CD14-positive monocyte (primary cell): Measurements from ENCODE around the gene ZNF800. TPM values are rescaled to one million over a fixed set of nuclear protein-coding genes. Genes with fewer than 3 reads are reported as not detected.

Experiments
- DNase-seq, 3 donors: peaks; one replicate each; pipeline ENCODE4 v3.0.0-alpha.2; 2011 to 2022
- H2AFZ ChIP-seq: 2 replicates; pipeline ENCODE4 v1.6.0; 2012; ENCODE audit warnings: mild to moderate bottlenecking, low read depth, low read length, inconsistent platforms; ENCODE audit not compliant: insufficient read depth, poor library complexity, severe bottlenecking
- H3K27ac ChIP-seq, 2 donors: 1 replicate in 1 of 2; 2 replicates in 1 of 2; pipeline ENCODE4 v1.5.1; 2012 to 2013; ENCODE audit warnings: low read length in 2 of 2, control low read depth in 1 of 2, inconsistent platforms in 1 of 2, low read depth in 1 of 2, mild to moderate bottlenecking in 1 of 2
- H3K27me3 ChIP-seq, 2 donors: one replicate each; pipeline versions ENCODE4 v1.6.0 to v1.6.1; 2011 to 2013; ENCODE audit warnings: low read length in 2 of 2; ENCODE audit not compliant: control insufficient read depth in 2 of 2, insufficient read depth in 2 of 2
- H3K36me3 ChIP-seq, 2 donors: replicated peaks in 1 of 2; 1 replicate in 1 of 2; 2 replicates in 1 of 2; pipeline versions ENCODE4 v1.5.1 to v1.6.1; 2012 to 2013; ENCODE audit warnings: low read length in 2 of 2, control low read depth in 1 of 2, inconsistent platforms in 1 of 2, mild to moderate bottlenecking in 1 of 2; ENCODE audit not compliant: insufficient read depth in 2 of 2, control insufficient read depth in 1 of 2
- H3K4me1 ChIP-seq, 2 donors: 1 replicate in 1 of 2; 2 replicates in 1 of 2; pipeline versions ENCODE4 v1.5.1 to v1.6.1; 2012 to 2013; ENCODE audit warnings: low read length in 2 of 2, control low read depth in 1 of 2, inconsistent platforms in 1 of 2, mild to moderate bottlenecking in 1 of 2, moderate library complexity in 1 of 2; ENCODE audit not compliant: insufficient read depth in 2 of 2, control insufficient read depth in 1 of 2
- H3K4me2 ChIP-seq: replicated peaks from 2 replicates; pipeline ENCODE3; 2012; ENCODE audit warnings: low read length, moderate library complexity, mild to moderate bottlenecking; ENCODE audit not compliant: poor library complexity, severe bottlenecking; ENCODE audit errors: extremely low read depth
- H3K4me3 ChIP-seq, 3 experiments: fragments of 200-600 bp in 1 of 3; sonication (generic) in 1 of 3; replicated peaks in 1 of 3; 1 replicate in 2 of 3; 2 replicates in 1 of 3; pipeline ENCODE4 v1.5.1; 2011 to 2013; ENCODE audit warnings: low read length in 3 of 3, mild to moderate bottlenecking in 3 of 3, control low read depth in 2 of 3, low read depth in 2 of 3, inconsistent platforms in 1 of 3, moderate library complexity in 1 of 3
- H3K79me2 ChIP-seq: 2 replicates; pipeline ENCODE4 v1.6.0; 2012; ENCODE audit warnings: mild to moderate bottlenecking, control low read depth, inconsistent platforms, low read length, moderate library complexity; ENCODE audit not compliant: insufficient read depth
- H3K9ac ChIP-seq: 2 replicates; pipeline ENCODE4 v1.6.0; 2017; ENCODE audit warnings: low read length, mild to moderate bottlenecking; ENCODE audit not compliant: insufficient read depth, poor library complexity, severe bottlenecking
- H3K9me3 ChIP-seq, 2 donors: replicated peaks in 1 of 2; 1 replicate in 1 of 2; 2 replicates in 1 of 2; pipeline versions ENCODE4 v1.5.1 to v1.6.1; 2012 to 2013; ENCODE audit warnings: low read length in 2 of 2, control low read depth in 1 of 2; ENCODE audit not compliant: control insufficient read depth in 1 of 2, insufficient read depth in 1 of 2
- H4K20me1 ChIP-seq: 2 replicates; pipeline ENCODE4 v1.6.0; 2012; ENCODE audit warnings: mild to moderate bottlenecking, low read length, control low read depth, moderate library complexity; ENCODE audit not compliant: insufficient read depth
- H3K27ac Mint-ChIP-seq, 7 donors: one replicate each; pipeline ENCODE4 v1.8.0; 2020; ENCODE audit warnings: mild to moderate bottlenecking in 7 of 7, mixed read lengths in 7 of 7, moderate library complexity in 6 of 7, inconsistent platforms in 2 of 7
- H3K27me3 Mint-ChIP-seq, 3 donors: one replicate each; pipeline ENCODE4 v1.8.0; 2021 to 2022; ENCODE audit warnings: low read depth in 3 of 3, mild to moderate bottlenecking in 3 of 3, mixed read lengths in 3 of 3, moderate library complexity in 3 of 3, inconsistent platforms in 1 of 3
- H3K36me3 Mint-ChIP-seq, 2 donors: one replicate each; pipeline ENCODE4 v1.8.0; 2020; ENCODE audit warnings: mixed read lengths in 2 of 2, inconsistent platforms in 1 of 2, mild to moderate bottlenecking in 1 of 2
- H3K4me1 Mint-ChIP-seq: one replicate; pipeline ENCODE4 v1.8.0; 2020; ENCODE audit warnings: mild to moderate bottlenecking, mixed read lengths
- H3K4me3 Mint-ChIP-seq, 2 donors: one replicate each; pipeline ENCODE4 v1.8.0; 2020; ENCODE audit warnings: mild to moderate bottlenecking in 2 of 2, mixed read lengths in 2 of 2, moderate library complexity in 1 of 2
- H3K9me3 Mint-ChIP-seq, 7 donors: one replicate each; pipeline ENCODE4 v1.8.0; 2020 to 2022; ENCODE audit warnings: mixed read lengths in 7 of 7, mild to moderate bottlenecking in 6 of 7, moderate library complexity in 6 of 7, inconsistent platforms in 2 of 7
- WGBS: methylation state at CpG from one replicate; pipeline ENCODE4 v1.1.5; 2013; ENCODE audit warnings: missing lambda C conversion rate; ENCODE audit not compliant: insufficient coverage; 5-methylcytosine and 5-hydroxymethylcytosine counted together
- intact Hi-C, 2 donors: fragments of 100-400 bp; cut with micrococcal nuclease; formaldehyde crosslinking; loops; one replicate each; pipeline versions ENCODE4 v1.15.0 to v1.15.1; 2023
- polyA plus RNA-seq, 3 donors: library from polyadenylated mRNA; depleted of rRNA in 1 of 3; unstranded in 2 of 3; stranded (reverse) in 1 of 3; fragments of 300-500 nt in 2 of 3; fragments of >200 nt in 1 of 3; fragmentation: Illumina TruSeq in 2 of 3; gene quantifications; 1 replicate in 2 of 3; 2 replicates in 1 of 3; pipeline ENCODE4 v1.2.3, GENCODE V29; 2012 to 2021
- TF ChIP-seq, protein P1 (sequence below): fragments of 200-600 bp; IDR thresholded peaks from one replicate; pipeline ENCODE4 v1.8.0; 2022; ENCODE audit warnings: antibody characterized with exemption, mild to moderate bottlenecking

ZNF800 gene
- polyA plus RNA-seq, 3 donors = 11.8 to 19.6 (median 16.2) TPM

DNA sequence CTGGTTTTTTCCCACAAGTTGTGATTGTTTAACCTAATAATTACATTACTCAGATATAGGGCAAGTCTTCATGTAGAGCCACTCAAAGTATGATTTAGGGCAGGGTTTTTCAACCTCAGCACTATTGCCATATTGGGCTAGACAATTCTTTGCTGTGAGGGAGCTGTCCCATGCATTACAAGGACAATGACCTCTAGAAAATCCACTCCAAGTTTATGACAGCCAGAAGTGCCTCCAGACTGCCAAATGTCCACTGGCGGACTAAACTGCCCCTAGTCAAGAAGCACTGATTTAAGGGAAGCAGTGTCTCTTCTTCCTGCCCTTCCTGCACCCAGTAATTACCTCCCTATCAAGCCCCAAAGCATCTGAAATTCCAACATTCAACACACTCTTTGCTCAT is 54.4 kb downstream of the ZNF800 start:
- H3K4me1 ChIP-seq = no peaks in the 10 kb centered on the region
- H3K27me3 Mint-ChIP-seq = peaks cover 4 to 21% (median 5%) of the 10 kb centered on the region in 3 donors
- H3K36me3 ChIP-seq = no peaks in the 10 kb centered on the region
- no peak overlapping the region for H3K4me3 Mint-ChIP-seq
- no peaks in the 10 kb centered on the region for H3K9me3 ChIP-seq
- H3K4me2 ChIP-seq = no peak overlapping the region
- H4K20me1 ChIP-seq = no peaks in the 10 kb centered on the region
- no peak overlapping the region for H2AFZ ChIP-seq
- H3K27me3 ChIP-seq = no peaks in the 10 kb centered on the region
- no peak overlapping the region for H3K27ac ChIP-seq
- no peak for DNase-seq
- H3K4me3 ChIP-seq = no peak overlapping the region
- no peaks in the 10 kb centered on the region for H3K36me3 Mint-ChIP-seq
- TF ChIP-seq, protein P1, sequence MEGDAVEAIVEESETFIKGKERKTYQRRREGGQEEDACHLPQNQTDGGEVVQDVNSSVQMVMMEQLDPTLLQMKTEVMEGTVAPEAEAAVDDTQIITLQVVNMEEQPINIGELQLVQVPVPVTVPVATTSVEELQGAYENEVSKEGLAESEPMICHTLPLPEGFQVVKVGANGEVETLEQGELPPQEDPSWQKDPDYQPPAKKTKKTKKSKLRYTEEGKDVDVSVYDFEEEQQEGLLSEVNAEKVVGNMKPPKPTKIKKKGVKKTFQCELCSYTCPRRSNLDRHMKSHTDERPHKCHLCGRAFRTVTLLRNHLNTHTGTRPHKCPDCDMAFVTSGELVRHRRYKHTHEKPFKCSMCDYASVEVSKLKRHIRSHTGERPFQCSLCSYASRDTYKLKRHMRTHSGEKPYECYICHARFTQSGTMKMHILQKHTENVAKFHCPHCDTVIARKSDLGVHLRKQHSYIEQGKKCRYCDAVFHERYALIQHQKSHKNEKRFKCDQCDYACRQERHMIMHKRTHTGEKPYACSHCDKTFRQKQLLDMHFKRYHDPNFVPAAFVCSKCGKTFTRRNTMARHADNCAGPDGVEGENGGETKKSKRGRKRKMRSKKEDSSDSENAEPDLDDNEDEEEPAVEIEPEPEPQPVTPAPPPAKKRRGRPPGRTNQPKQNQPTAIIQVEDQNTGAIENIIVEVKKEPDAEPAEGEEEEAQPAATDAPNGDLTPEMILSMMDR = no peak
- 83% methylated on average over 1 of the region's 1 CpG for WGBS
- intact Hi-C loops = no loop called here
- H3K79me2 ChIP-seq = no peaks in the 10 kb centered on the region
- H3K9ac ChIP-seq = no peak overlapping the region
- H3K9me3 Mint-ChIP-seq = peaks cover 0 to 2% (median 0%) of the 10 kb centered on the region in 7 donors
- H3K27ac Mint-ChIP-seq = no peak overlapping the region
- no peaks in the 10 kb centered on the region for H3K4me1 Mint-ChIP-seq

DNA sequence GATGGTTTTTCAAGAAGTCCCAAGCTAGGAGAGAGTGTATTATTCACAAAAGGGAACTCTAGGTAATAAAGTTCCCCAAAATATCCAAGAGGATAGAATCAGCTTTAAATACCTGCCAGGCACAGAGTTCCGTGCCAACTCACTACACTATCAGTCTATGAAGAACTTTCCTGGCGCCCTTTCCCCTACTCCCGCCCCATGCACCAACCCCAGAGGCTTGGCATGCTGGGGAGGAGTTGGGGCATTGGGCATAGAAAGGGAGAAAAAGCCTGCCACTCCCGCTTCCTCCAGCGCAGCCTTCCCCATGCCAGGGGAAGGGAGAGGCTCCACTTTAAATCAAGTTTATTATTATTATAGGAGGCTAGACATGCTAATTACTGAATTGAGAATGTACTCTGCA is 54.9 kb downstream of the ZNF800 start:
- H3K4me1 Mint-ChIP-seq = no peaks in the 10 kb centered on the region
- Histone ChIP-seq H2AFZ (no peak overlapping the region), H3K79me2 (no peaks in the 10 kb centered on the region), H3K4me1 (no peaks in the 10 kb centered on the region), H3K4me2 (no peak overlapping the region), H3K27me3 (no peaks in the 10 kb centered on the region), H3K27ac (no peak overlapping the region), H3K4me3 (no peak overlapping the region), H3K36me3 (no peaks in the 10 kb centered on the region), H3K9ac (no peak overlapping the region), H4K20me1 (no peaks in the 10 kb centered on the region), H3K9me3 (no peaks in the 10 kb centered on the region)
- H3K9me3 Mint-ChIP-seq = peaks cover 0 to 2% (median 0%) of the 10 kb centered on the region in 7 donors
- H3K4me3 Mint-ChIP-seq = no peak overlapping the region
- no peak overlapping the region for H3K27ac Mint-ChIP-seq
- no CpG with 5 or more reads among the region's 5 CpGs for WGBS
- H3K27me3 Mint-ChIP-seq = peaks cover 4 to 21% (median 5%) of the 10 kb centered on the region in 3 donors
- TF ChIP-seq, protein P1 = no peak
- intact Hi-C loops = no loop called here
- H3K36me3 Mint-ChIP-seq = no peaks in the 10 kb centered on the region
- DNase-seq = no peak
